DOHH2 (cell line): ENCODE data around the gene NPIPB2.

Source experiments
- EZH2phosphoT487 ChIP-seq: fragments of 200-600 bp; sonication (generic); IDR thresholded peaks from 2 replicates; pipeline ENCODE4 v1.6.1; 2017; ENCODE audit warnings: borderline replicate concordance, mild to moderate bottlenecking, antibody characterized with exemption, low read length, moderate library complexity, mixed read lengths
- TF ChIP-seq, protein P1 (sequence below): fragments of 200-600 bp; sonication (generic); IDR thresholded peaks from one replicate; pipeline ENCODE4 v1.5.1; 2014; ENCODE audit warnings: antibody characterized with exemption, mild to moderate bottlenecking, low read depth, low read length; ENCODE audit not compliant: poor library complexity, severe bottlenecking

GRCh38 chr16:11973070-11973469 is 31.2 kb upstream of the NPIPB2 start:
- no peak for TF ChIP-seq EZH2phosphoT487
- TF ChIP-seq, protein P1, sequence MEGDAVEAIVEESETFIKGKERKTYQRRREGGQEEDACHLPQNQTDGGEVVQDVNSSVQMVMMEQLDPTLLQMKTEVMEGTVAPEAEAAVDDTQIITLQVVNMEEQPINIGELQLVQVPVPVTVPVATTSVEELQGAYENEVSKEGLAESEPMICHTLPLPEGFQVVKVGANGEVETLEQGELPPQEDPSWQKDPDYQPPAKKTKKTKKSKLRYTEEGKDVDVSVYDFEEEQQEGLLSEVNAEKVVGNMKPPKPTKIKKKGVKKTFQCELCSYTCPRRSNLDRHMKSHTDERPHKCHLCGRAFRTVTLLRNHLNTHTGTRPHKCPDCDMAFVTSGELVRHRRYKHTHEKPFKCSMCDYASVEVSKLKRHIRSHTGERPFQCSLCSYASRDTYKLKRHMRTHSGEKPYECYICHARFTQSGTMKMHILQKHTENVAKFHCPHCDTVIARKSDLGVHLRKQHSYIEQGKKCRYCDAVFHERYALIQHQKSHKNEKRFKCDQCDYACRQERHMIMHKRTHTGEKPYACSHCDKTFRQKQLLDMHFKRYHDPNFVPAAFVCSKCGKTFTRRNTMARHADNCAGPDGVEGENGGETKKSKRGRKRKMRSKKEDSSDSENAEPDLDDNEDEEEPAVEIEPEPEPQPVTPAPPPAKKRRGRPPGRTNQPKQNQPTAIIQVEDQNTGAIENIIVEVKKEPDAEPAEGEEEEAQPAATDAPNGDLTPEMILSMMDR, result no peak
